ENCODE measurements around the gene SPAG8.

The SPAG8 gene

DNA sequence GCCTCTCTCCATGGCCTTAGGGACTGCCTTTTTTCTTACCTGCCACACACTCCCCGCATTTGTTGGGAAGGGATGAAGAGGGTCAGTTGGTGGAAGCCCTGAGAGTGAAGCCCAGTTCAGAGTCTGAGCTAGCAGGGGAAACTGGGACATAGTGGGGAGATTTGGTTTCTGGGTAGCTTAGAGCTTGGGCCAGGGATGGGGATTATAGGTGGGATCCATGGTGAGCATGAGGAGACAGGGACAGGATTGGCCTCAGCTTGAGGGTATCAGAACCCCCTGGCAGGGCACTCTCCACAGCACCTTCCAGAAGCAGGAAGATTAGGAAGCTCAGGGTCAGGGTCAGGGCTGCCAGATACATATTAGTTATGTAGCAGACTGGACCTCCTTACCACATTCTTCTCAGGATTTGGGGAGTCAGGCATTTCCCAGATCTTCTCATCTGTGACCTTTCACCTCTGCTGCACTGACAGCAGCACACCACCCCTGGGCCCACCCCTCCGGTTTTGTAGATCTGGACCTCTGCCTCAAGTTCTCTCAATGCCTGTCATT, 40.3 kb upstream of the SPAG8 start:
- Histone ChIP-seq H3K4me2 (ENCODE audit: low read length) (no peak overlapping the region), H3K79me2 (ENCODE audit: control insufficient read depth, low read length) (no peaks in the 10 kb centered on the region), H4K20me1 (ENCODE audit: control insufficient read depth, insufficient read depth, low read depth, low read length) (no peaks in the 10 kb centered on the region), H3K36me3 (ENCODE audit: control insufficient read depth, low read length) (no peaks in the 10 kb centered on the region), H3K4me1 (ENCODE audit: control insufficient read depth, low read length) (peaks cover 9% of the 10 kb centered on the region), H3K9me3 (ENCODE audit: control insufficient read depth, insufficient read depth, low read length) (no peaks in the 10 kb centered on the region), H3K9me2 (replicated peaks; ENCODE audit: control insufficient read depth, low read length) (no peaks in the 10 kb centered on the region), H3K27ac (ENCODE audit: low read depth, low read length) (no peak overlapping the region), H3K4me3 (ENCODE audit: low read length) (no peak overlapping the region), H3F3A (ENCODE audit: control insufficient read depth, insufficient read depth) (no peaks in the 10 kb centered on the region), H3K27me3 (ENCODE audit: control insufficient read depth, low read length) (peaks cover 9% of the 10 kb centered on the region; the same call in 1 of the 2 replicates)
- TF ChIP-seq EZH2phosphoT487 (IDR thresholded peaks at IDR 0.05; ENCODE audit: borderline replicate concordance, low read length) (no peak), CTCF (IDR thresholded peaks at IDR 0.05; ENCODE audit: low read depth, low read length, poor library complexity, severe bottlenecking) (no peak)

DNA sequence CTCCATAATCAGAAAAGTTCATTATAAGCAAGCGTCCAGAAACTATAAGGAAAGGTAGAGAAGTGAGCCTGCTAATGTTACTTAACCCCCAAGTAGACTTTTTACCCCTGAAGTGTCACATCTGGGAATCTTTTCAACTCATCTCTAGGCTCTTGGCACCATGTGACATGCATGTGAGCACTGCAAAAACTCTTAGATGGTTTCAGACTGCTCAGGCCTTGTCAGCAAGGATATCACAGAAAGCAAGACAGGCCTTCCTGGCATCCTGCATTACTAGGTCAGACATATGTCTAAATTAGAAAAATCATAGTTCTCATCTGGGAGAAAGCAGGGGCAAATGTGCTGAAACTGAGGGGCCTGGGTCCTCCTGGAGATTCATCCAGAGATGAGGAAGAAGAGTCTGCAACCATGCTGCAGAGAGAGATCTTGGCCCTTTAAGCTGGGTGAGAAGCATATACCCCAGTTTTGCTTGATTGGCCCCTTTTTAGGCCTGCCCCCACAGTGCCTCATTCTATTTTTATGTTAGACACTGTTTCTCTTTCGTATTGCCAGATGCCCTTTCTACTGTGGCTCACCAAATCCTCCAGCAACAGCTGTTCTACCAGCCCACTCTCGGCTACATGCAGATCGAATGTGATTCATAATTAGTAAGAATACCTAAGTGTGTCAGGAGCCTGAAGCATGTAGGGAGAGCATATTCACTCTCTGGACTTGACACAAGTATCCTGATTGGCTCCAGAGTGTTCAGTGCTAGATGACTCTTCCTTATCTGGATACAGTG, 35.9 kb upstream of the SPAG8 start:
- peaks cover 26% of the 10 kb centered on the region for H3K4me1 ChIP-seq (ENCODE audit: control insufficient read depth, low read length)
- H3K4me2 ChIP-seq (ENCODE audit: low read length) = peak overlapping the region; percentile 40
- H4K20me1 ChIP-seq (ENCODE audit: control insufficient read depth, insufficient read depth, low read depth, low read length) = no peaks in the 10 kb centered on the region
- no peaks in the 10 kb centered on the region for H3K27me3 ChIP-seq (ENCODE audit: control insufficient read depth, low read length)
- TF ChIP-seq EZH2phosphoT487 (IDR thresholded peaks at IDR 0.05; ENCODE audit: borderline replicate concordance, low read length) (no peak), CTCF (IDR thresholded peaks at IDR 0.05; ENCODE audit: low read depth, low read length, poor library complexity, severe bottlenecking) (no peak)
- no peaks in the 10 kb centered on the region for H3K9me3 ChIP-seq (ENCODE audit: control insufficient read depth, insufficient read depth, low read length)
- H3K9me2 ChIP-seq (replicated peaks; ENCODE audit: control insufficient read depth, low read length) = no peaks in the 10 kb centered on the region
- H3F3A ChIP-seq (ENCODE audit: control insufficient read depth, insufficient read depth) = no peaks in the 10 kb centered on the region
- no peaks in the 10 kb centered on the region for H3K36me3 ChIP-seq (ENCODE audit: control insufficient read depth, low read length)
- H3K79me2 ChIP-seq (ENCODE audit: control insufficient read depth, low read length) = no peaks in the 10 kb centered on the region
- no peak overlapping the region for H3K4me3 ChIP-seq (ENCODE audit: low read length)
- no peak overlapping the region for H3K27ac ChIP-seq (ENCODE audit: low read depth, low read length)

DNA sequence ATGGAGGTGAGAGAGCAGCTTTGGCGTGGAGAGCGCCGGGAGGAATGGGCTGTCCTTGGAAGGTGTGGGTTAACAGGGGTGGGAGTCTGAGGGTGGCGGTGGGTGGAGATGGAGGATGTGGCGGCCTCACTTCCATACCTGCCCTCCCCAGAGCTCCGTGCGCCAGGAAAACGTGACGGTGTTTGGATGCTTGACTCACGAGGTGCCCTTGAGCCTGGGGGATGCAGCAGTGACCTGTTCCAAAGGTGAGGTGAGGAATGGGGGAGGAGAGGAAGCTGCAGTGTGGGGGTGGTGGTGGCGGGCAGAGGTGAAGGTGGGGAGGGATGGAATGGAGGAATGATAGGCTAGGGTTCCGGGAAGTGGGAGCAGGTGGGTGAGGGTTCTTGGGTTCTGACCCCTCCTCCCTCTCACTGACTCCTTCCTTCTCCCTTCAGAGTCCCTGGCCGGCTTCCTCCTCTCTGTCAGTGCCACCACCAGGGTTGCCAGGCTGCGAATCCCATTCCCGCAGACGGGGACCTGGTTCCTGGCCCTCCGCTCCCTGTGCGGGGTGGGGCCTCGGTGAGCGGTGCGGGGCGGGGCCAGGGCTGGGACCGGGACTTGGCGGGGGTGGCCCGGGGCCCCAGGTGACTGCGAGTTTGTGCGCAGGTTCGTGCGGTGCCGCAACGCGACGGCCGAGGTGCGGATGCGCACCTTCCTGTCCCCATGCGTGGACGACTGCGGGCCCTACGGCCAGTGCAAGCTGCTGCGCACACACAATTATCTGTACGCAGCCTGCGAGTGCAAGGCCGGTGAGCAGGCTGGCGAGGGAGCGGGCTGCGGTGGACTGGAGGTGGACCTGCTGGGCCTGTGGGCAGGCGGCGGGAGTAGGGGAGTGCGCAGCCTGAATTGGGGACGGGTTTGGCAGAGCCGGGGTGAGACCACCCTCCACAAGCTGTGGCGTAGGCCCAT, 34.0 kb upstream of the SPAG8 start:
- H3F3A ChIP-seq (ENCODE audit: control insufficient read depth, insufficient read depth) = no peaks in the 10 kb centered on the region
- no peak overlapping the region; the same call in 1 of the 2 replicates for H3K4me2 ChIP-seq (ENCODE audit: low read length)
- peaks cover 31% of the 10 kb centered on the region for H3K4me1 ChIP-seq (ENCODE audit: control insufficient read depth, low read length)
- H3K36me3 ChIP-seq (ENCODE audit: control insufficient read depth, low read length) = no peaks in the 10 kb centered on the region
- no peaks in the 10 kb centered on the region for H3K27me3 ChIP-seq (ENCODE audit: control insufficient read depth, low read length)
- H3K27ac ChIP-seq (ENCODE audit: low read depth, low read length) = no peak overlapping the region
- no peaks in the 10 kb centered on the region for H3K9me3 ChIP-seq (ENCODE audit: control insufficient read depth, insufficient read depth, low read length)
- no peak for TF ChIP-seq EZH2phosphoT487 (IDR thresholded peaks at IDR 0.05; ENCODE audit: borderline replicate concordance, low read length)
- TF ChIP-seq CTCF (IDR thresholded peaks at IDR 0.05; ENCODE audit: low read depth, low read length, poor library complexity, severe bottlenecking) = no peak
- no peaks in the 10 kb centered on the region for H4K20me1 ChIP-seq (ENCODE audit: control insufficient read depth, insufficient read depth, low read depth, low read length)
- H3K79me2 ChIP-seq (ENCODE audit: control insufficient read depth, low read length) = no peaks in the 10 kb centered on the region
- no peak overlapping the region for H3K4me3 ChIP-seq (ENCODE audit: low read length)
- H3K9me2 ChIP-seq (replicated peaks; ENCODE audit: control insufficient read depth, low read length) = no peaks in the 10 kb centered on the region

Measured in DOHH2 (cell line).